ENCODE data around the gene TNNI2.
"Not testable (repeated sequence)": the region's sequence is repeated elsewhere in the genome, so short reads cannot be mapped to it uniquely, and the experiment has no call there.

GRCh38 chr11:1886551-1886950, 47.8 kb downstream of the TNNI2 start:
- TF ChIP-seq, protein P1, sequence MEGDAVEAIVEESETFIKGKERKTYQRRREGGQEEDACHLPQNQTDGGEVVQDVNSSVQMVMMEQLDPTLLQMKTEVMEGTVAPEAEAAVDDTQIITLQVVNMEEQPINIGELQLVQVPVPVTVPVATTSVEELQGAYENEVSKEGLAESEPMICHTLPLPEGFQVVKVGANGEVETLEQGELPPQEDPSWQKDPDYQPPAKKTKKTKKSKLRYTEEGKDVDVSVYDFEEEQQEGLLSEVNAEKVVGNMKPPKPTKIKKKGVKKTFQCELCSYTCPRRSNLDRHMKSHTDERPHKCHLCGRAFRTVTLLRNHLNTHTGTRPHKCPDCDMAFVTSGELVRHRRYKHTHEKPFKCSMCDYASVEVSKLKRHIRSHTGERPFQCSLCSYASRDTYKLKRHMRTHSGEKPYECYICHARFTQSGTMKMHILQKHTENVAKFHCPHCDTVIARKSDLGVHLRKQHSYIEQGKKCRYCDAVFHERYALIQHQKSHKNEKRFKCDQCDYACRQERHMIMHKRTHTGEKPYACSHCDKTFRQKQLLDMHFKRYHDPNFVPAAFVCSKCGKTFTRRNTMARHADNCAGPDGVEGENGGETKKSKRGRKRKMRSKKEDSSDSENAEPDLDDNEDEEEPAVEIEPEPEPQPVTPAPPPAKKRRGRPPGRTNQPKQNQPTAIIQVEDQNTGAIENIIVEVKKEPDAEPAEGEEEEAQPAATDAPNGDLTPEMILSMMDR (optimal IDR thresholded peaks at IDR 0.05 in 1 of 3, IDR thresholded peaks at IDR 0.05 in 1 of 3, conservative IDR thresholded peaks at IDR 0.05 in 1 of 3; ENCODE audit: extremely low read depth in 1 of 3, insufficient read depth in 2 of 3, low read length in 3 of 3) = not testable (repeated sequence)
- not testable (repeated sequence) for TF ChIP-seq EZH2 (IDR thresholded peaks at IDR 0.05; ENCODE audit: low read length)
